KOPT-K1 (cell line): ENCODE measurements around the gene PCK2.

ENCODE experiments used
- H3K27ac ChIP-seq: fragments of 200-600 bp; sonication (generic); 2 replicates; pipeline ENCODE4 v1.5.1; 2016; ENCODE audit warnings: antibody characterized with exemption, mild to moderate bottlenecking, low read depth, low read length; ENCODE audit not compliant: poor library complexity, severe bottlenecking
- H3K36me3 ChIP-seq: fragments of 200-600 bp; sonication (generic); 2 replicates; pipeline ENCODE4 v1.5.1; 2017; ENCODE audit warnings: antibody characterized with exemption, mild to moderate bottlenecking, low read length, moderate library complexity; ENCODE audit not compliant: insufficient read depth
- H3K9me3 ChIP-seq: fragments of 200-600 bp; sonication (generic); 2 replicates; pipeline ENCODE4 v1.5.1; 2017; ENCODE audit warnings: antibody characterized with exemption, low read length, mild to moderate bottlenecking; ENCODE audit not compliant: insufficient read depth, poor library complexity, severe bottlenecking

The PCK2 gene

DNA sequence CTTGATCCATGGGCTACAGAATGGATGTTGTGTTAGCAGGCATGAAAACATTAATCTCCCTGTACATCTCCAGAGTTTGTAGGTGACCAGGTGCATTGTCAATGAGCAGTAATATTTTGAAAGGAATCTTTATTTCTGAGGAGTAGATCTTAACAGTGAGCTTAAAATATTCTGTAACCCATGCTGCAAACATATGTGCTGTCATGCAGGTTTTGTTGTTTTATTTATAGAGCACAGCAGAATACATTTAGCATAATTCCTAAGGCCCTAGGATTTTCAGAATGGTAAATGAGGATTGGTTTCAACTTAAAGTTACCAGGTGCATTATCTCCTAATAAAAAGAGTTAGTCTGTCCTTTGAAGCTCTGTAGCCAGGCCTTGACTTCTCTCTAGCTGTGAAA lies 32.8 kb downstream of the PCK2 start:
- Histone ChIP-seq H3K9me3 (no peaks in the 10 kb centered on the region), H3K27ac (no peak overlapping the region), H3K36me3 (peaks cover 25% of the 10 kb centered on the region)

DNA sequence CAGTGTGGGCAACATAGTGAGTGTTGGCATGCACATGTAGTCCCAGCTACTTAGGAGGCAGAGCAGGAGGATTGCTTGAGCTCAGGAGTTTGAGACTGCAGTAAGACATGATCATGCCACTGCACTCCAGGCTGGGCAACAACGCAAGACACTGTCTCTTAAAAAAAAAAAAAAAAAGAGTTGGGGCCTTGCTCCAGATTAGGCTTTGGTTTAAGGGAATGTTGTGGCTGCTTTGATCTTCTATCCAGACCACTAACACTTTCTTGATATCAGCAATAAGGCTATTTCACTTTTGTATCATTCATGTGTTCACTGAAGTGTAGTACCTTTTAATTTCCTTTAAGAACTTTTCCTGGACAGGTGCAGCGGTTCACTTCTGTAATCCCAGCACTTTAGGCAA lies 33.6 kb downstream of the PCK2 start:
- Histone ChIP-seq H3K9me3 (no peaks in the 10 kb centered on the region), H3K27ac (no peak overlapping the region), H3K36me3 (peaks cover 17% of the 10 kb centered on the region)

DNA sequence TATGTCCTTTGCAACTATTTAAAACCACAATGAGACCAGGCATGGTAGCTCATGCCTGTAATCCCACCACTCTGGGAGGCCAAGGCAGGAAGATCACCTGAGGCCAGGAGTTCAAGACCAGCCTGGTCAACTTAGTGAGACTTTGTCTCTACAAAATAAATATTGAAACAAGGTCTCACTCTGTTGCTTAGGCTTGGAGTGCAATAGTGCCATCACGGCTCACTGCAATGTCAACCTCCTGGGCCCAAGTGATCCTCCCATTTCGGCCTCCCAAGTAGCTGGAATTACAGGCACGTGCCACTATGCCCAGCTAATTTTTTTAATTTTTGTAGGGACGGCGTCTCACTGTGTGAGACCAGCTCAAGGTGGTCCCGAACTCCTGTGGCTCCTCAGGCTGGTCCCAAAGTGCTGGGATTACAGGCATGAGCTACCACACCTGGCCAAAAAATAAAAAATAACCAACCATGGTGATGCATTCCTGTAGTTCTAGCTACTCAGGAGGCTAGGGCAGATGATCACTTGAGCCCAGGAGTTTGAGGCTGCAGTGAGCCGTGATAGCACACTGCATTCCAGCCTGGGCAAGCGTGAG lies 35.4 kb downstream of the PCK2 start:
- Histone ChIP-seq H3K27ac (no peak overlapping the region), H3K9me3 (no peaks in the 10 kb centered on the region), H3K36me3 (no peaks in the 10 kb centered on the region)

DNA sequence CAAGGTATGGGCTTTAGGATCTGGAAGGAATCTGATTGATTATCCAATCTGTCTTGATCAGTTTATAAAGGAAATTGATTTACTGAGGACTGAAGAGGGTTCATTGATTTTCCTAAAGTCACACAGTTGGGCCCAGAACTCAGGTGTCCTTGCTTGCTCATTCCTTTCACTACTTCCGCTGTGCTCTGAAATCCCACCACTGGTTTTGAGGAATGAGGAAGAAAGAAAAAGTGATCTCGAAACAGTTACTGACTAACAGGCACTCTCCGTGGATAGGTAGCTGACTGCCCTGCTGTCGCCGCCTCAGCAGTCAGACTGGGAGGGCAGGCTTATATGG lies 36.2 kb downstream of the PCK2 start, which contains the start of gene FITM1:
Gene FITM1, plus strand, starts transcription at position 280 of the 337 bp plus-strand sequence. CDS start 905 bp downstream, outside the sequence.
- no peaks in the 10 kb centered on the region for H3K36me3 ChIP-seq
- H3K9me3 ChIP-seq: no peaks in the 10 kb centered on the region
- H3K27ac ChIP-seq: peak within 1 kb of the TSS; percentile 19

DNA sequence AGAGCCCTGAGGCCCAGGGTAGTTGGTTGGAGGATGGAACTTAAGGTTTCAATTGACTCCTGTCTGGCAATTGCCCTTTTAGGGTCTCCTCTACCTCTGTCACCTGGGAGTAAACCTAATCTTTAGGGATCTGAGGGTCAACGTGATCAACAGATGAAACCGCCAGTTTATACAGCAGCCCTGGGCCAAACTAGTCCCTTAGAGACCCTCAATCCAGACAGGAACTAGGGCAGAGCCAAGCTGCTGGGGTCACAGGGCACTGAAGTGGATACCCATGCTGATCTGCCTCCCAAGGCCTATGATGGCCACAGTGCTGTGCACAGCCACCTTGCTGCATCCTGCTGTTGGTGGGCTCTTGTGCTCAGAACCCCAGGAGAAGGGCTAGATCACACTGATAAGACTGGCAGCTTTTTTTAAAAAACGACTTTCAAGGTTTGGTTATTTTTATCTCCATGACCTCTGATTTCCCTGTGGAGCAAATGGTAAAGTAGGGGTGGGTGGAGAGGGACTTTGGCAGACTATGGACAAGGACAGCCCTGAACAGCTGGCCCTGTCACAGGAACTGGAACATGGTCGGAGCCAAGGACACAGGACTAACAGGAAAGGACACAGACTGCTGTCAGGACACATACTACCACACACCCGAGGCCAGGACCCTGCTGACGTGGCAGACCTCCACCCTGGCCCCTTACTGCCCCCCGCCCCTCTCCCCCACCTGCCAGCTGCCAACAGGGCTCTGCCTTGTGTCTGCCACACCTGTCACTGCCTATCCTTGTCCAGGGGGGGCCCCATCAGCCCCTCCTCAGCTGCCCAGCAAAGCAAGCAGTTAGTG lies 36.8 kb downstream of the PCK2 start:
- Histone ChIP-seq H3K27ac (peak overlapping the region; percentile 19), H3K9me3 (no peaks in the 10 kb centered on the region), H3K36me3 (no peaks in the 10 kb centered on the region)

DNA sequence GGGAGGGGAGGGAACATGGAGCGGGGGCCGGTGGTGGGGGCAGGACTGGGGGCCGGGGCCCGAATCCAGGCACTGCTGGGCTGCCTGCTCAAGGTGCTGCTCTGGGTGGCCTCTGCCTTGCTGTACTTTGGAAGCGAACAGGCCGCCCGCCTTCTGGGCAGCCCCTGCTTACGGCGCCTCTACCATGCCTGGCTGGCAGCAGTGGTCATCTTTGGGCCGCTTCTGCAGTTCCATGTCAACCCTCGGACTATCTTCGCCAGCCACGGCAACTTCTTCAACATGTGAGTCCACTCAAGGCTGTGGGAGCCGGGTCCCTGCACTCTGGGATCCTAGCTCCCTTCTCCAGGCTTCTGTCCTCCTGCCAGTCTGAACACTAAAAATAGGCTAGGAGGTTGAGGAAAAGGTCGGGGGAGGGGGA lies 37.4 kb downstream of the PCK2 start:
- no peak overlapping the region for H3K27ac ChIP-seq
- H3K9me3 ChIP-seq: no peaks in the 10 kb centered on the region

DNA sequence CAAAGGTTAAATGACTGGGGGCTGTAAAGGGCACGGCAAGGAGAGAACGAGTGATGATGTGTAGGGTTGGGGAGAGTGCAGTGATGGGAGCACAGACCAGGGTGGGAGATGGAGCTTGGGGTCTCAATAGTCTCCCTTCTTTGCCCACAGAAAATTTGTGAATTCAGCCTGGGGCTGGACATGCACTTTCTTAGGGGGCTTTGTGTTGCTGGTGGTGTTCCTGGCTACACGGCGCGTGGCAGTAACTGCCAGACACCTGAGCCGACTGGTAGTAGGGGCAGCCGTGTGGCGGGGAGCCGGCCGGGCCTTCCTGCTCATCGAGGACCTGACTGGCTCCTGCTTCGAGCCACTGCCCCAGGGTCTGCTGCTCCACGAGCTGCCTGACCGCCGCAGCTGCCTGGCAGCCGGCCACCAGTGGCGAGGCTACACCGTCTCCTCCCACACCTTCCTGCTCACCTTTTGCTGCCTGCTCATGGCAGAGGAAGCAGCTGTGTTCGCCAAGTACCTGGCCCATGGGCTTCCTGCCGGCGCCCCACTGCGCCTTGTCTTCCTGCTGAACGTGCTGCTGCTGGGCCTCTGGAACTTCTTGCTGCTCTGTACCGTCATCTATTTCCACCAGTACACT lies 38.1 kb downstream of the PCK2 start:
- peak overlapping the region; percentile 35 for H3K27ac ChIP-seq
- H3K36me3 ChIP-seq: peaks cover 2% of the 10 kb centered on the region
- H3K9me3 ChIP-seq: no peaks in the 10 kb centered on the region

More for the DNA sequence above, 37.4 kb downstream of the PCK2 start:
- no peaks in the 10 kb centered on the region for H3K36me3 ChIP-seq

DNA sequence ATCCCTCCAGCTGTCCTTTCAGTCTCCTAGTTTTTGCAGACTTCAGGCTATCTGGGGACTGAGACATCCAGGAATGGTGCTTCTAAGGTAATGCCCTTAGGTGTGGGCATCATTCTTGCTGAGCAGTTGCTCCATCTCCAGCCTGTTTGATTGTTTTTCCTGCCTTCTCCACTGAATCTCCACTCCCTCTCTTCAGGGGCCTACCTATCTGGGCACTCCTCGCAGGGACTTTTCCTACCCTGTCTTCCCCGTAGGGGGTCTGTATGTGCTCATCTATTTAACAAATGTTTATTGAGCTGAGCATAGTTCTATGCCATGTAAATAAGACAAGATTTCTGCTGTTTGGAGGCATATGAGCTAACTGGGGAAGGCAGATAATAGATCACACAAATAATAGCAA lies 38.9 kb downstream of the PCK2 start:
- Histone ChIP-seq H3K27ac (peak overlapping the region; percentile 35), H3K36me3 (peaks cover 10% of the 10 kb centered on the region), H3K9me3 (no peaks in the 10 kb centered on the region)

DNA sequence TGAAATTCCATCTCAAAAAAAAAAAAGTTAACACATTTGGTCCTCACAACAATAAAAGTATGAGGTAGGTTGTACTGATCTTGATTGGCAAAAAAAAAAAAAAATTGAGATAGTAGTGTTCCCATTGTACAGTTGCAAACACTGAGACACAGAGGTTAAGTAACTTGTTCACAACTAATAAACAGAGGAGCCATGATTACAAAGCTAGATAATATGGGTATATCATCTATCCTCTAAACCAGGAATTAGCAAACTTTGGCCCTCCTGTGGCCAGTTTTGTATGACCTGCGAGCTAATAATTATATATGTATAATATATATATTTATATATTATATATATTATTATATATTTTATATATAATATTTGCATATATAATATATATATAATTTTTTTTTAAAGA lies 39.6 kb downstream of the PCK2 start:
- Histone ChIP-seq H3K27ac (no peak overlapping the region), H3K36me3 (peaks cover 18% of the 10 kb centered on the region), H3K9me3 (no peaks in the 10 kb centered on the region)

DNA sequence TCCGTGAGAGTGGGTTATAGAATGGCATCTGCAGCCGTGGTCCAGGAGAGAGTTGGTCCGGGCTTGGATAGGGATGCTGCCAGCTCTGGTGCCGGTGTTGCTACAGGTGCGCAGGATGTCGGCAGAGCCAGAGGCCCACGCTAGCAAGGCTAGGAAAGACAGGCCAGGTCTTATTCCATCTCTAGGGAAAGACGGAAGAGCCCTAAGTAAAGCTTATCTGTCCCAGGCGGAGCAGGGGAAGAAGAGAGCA lies 41.4 kb downstream of the PCK2 start:
- Histone ChIP-seq H3K27ac (peak overlapping the region; percentile 94), H3K9me3 (no peaks in the 10 kb centered on the region), H3K36me3 (peaks cover 29% of the 10 kb centered on the region)

DNA sequence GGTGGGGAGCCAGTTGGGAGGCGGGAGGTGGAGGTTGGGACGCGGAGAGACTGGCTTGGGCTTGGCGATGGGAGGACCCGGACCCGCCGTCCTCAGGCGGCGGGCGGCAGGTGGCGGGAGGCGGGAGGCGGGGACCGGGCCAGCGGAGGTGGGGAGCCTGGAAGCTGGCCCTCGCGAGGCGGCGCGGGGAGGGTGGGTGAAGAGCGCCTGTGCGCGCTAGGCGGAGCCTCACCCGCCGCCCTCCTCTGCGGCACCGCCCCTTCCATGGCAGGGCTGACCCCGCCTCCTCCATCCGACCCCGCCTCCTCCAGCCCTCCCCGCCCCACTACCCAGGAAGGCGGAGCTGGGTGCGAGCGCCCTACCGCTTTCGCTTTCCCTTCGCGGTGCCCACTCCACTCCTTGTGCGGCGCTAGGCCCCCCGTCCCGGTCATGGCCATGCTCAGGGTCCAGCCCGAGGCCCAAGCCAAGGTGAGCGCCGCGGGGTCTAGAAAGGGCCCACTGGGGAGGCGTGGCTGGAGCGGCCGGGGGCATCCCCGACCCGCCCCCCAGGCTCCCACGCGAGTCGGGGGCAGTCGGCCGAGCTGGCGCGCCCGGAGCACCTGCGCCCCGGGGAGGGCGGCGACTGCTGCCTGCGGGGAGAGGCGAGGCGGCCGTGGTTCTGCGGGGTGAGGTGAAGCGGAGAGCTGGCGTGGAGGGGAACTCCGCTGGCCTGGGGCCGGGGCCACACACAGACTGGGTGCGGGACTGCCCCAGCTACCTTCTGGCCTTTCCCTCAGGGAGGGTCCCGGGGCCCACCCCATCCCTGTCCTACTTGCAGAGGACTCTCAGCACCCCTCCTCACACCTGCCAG lies 41.9 kb downstream of the PCK2 start, which contains the start of gene PSME1:
Gene PSME1, plus strand, starts transcription at position 361 of the 850 bp plus-strand sequence. Its CDS starts 69 bp downstream, at position 430.
- H3K9me3 ChIP-seq: no peaks in the 10 kb centered on the region
- H3K27ac ChIP-seq: peak within 1 kb of the TSS; percentile 94
- H3K36me3 ChIP-seq: peaks cover 29% of the 10 kb centered on the region

DNA sequence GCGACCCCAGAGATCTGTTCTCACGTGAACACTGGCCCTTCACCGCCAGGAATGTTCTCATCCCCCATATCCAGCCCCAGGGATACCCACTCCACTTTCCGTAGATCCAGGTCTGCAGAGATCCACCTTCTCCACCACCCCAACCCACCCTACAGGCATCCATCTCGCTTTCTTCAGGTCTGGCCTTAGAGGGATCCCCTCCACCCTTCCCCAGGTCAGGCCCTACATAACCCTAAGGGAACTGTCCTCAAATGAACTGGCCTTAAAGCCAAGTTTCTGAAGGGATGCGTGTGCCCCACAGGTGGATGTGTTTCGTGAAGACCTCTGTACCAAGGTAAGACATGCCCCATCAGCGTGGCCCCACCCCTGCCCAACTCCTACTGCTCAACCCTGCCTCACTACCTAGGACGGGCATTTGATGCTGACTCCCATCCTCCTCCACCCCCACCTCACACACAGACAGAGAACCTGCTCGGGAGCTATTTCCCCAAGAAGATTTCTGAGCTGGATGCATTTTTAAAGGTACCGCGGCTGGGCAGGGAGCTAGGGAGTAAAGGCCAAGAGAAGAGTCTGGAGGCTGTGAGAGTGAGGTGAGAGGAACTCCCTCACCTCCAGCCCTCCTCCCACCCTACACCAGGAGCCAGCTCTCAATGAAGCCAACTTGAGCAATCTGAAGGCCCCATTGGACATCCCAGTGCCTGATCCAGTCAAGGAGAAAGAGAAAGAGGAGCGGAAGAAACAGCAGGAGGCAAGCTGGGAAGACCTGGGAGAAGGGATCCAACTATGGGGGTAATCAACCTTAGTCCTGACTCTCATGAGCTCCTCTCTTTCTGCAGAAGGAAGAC lies 42.8 kb downstream of the PCK2 start:
- no peaks in the 10 kb centered on the region for H3K9me3 ChIP-seq
- H3K27ac ChIP-seq: peak overlapping the region; percentile 94
- peaks cover 29% of the 10 kb centered on the region for H3K36me3 ChIP-seq

DNA sequence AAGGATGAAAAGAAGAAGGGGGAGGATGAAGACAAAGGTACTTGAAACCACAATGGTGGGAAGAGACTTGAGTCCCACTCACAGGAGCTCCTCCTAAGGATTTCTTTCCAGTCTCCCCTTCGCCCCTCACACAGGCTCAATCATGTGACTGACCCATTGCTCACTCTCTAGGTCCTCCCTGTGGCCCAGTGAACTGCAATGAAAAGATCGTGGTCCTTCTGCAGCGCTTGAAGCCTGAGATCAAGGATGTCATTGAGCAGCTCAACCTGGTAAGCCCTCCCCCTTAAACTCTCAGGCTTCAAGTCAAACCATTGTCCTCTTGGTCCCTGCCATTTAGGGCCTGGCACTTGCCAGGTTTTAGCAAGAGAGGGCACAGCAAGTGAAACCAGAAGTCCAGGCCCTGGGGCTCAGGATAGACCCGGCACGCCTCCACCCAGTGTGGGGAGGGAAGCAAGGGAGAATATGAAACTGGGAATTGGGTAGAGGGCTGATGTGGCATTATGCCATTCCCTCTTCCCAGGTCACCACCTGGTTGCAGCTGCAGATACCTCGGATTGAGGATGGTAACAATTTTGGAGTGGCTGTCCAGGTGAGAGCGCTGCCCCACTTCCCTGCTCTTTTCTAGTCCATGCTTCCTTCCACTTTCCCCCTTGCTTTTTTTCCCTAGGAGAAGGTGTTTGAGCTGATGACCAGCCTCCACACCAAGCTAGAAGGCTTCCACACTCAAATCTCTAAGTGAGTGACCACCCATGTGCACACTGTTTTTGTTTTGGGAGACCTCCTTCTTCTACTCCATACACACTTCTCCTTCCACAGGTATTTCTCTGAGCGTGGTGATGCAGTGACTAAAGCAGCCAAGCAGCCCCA lies 43.7 kb downstream of the PCK2 start:
- Histone ChIP-seq H3K9me3 (no peaks in the 10 kb centered on the region), H3K36me3 (peaks cover 32% of the 10 kb centered on the region), H3K27ac (peak overlapping the region; percentile 94)
